Panc1 (cell line): Measurements from ENCODE around the gene PROK2. TPM values are rescaled to one million over a fixed set of nuclear protein-coding genes. Genes with fewer than 3 reads are reported as not detected.

Experiments used
- ATAC-seq: fragments of 200-7000 bp; cut with Tn5 transposase; 2 replicates; pipeline ENCODE4 v1.9.1; 2020; ENCODE audit warnings: mild to moderate bottlenecking, moderate library complexity
- BruUV-seq: library from RNA; stranded (reverse); fragments of 400-500 nt; replicated peaks from 2 replicates; lab custom pipeline; 2021; lab: Mats Ljungman, UMichigan
- CTCF ChIA-PET: fragments of 300-600 bp; sonication (Branson Sonifier 250); formaldehyde crosslinking; loops from one replicate; lab custom pipeline; 2022; ENCODE audit warnings: antibody characterized with exemption; lab: Charles Lee
- POLR2A ChIA-PET: fragments of 300-600 bp; sonication (Branson Sonifier 250); formaldehyde crosslinking; loops from one replicate; lab custom pipeline; 2022; ENCODE audit warnings: antibody characterized with exemption; lab: Charles Lee
- DNase-seq: peaks from one replicate; pipeline ENCODE4 v3.0.0-alpha.2; 2010; ENCODE audit warnings: low read depth, low spot score
- H3K27ac ChIP-seq: 2 replicates; pipeline ENCODE4 v1.5.1; 2011; ENCODE audit warnings: mild to moderate bottlenecking, low read length, inconsistent platforms
- H3K27me3 ChIP-seq: fragments of 200-500 bp; sonication (Bioruptor generic); 2 replicates; pipeline ENCODE4 v1.6.0; 2014; ENCODE audit warnings: low read length, inconsistent platforms; ENCODE audit not compliant: control insufficient read depth, insufficient read depth
- H3K36me3 ChIP-seq: fragments of 200-500 bp; sonication (Bioruptor generic); 2 replicates; pipeline ENCODE4 v1.5.1; 2014; ENCODE audit warnings: inconsistent platforms, mild to moderate bottlenecking, low read length, moderate library complexity; ENCODE audit not compliant: control insufficient read depth, insufficient read depth
- H3K4me1 ChIP-seq: 2 replicates; pipeline ENCODE4 v1.5.1; 2011; ENCODE audit warnings: inconsistent platforms, mild to moderate bottlenecking, low read length, moderate library complexity; ENCODE audit not compliant: control insufficient read depth, insufficient read depth
- H3K4me3 ChIP-seq, 2 experiments: 2 replicates each; pipeline ENCODE4 v1.5.1; 2011 to 2012; ENCODE audit warnings: low read depth in 2 of 2, low read length in 2 of 2, mild to moderate bottlenecking in 2 of 2, inconsistent platforms in 1 of 2, moderate library complexity in 1 of 2
- H3K9me3 ChIP-seq: fragments of 200-500 bp; sonication (Bioruptor generic); 2 replicates; pipeline ENCODE4 v1.5.1; 2014; ENCODE audit warnings: low read depth, mild to moderate bottlenecking, inconsistent platforms, low read length, moderate library complexity; ENCODE audit not compliant: control insufficient read depth, insufficient read depth
- POLR2AphosphoS5 ChIP-seq: IDR thresholded peaks from 2 replicates; pipeline ENCODE4 v1.6.1; 2012; ENCODE audit warnings: mild to moderate bottlenecking, low read depth, low read length, moderate library complexity
- SIN3A ChIP-seq: IDR thresholded peaks from 2 replicates; pipeline ENCODE4 v1.6.1; 2012; ENCODE audit warnings: low read depth, mild to moderate bottlenecking, low read length, moderate library complexity, borderline replicate concordance; ENCODE audit not compliant: insufficient read depth
- TCF7L2 ChIP-seq: IDR thresholded peaks from 2 replicates; pipeline ENCODE4 v1.6.1; 2011; ENCODE audit warnings: mild to moderate bottlenecking, low read depth, low read length, inconsistent platforms
- in situ Hi-C: cut with HindIII; loops from 2 replicates; pipeline ENCODE4 v1.10.0; 2016; ENCODE audit warnings: low sequenced_read_pairs, low pct_unique_long_range_greater_than_20kb
- intact Hi-C: fragments of 100-400 bp; cut with micrococcal nuclease; formaldehyde crosslinking; loops from one replicate; pipeline ENCODE4 v1.10.0; 2022; ENCODE audit not compliant: unreplicated experiment
- total RNA-seq: library from RNA; stranded (reverse); gene quantifications from one replicate; pipeline ENCODE4 v1.2.1, GENCODE V29; 2021; ENCODE audit not compliant: unreplicated experiment
- TF ChIP-seq, protein P1 (sequence below), 2 experiments: IDR thresholded peaks; 2 replicates each; pipeline ENCODE4 v1.6.1; 2011 to 2012; ENCODE audit warnings: low read depth in 2 of 2, control low read depth in 1 of 2, low read length in 1 of 2, mild to moderate bottlenecking in 1 of 2, moderate library complexity in 1 of 2; ENCODE audit not compliant: insufficient read depth in 1 of 2
- TF ChIP-seq, protein P2 (sequence below): fragments of 450-650 bp; IDR thresholded peaks from 2 replicates; pipeline ENCODE4 v1.5.1; 2017; ENCODE audit warnings: mild to moderate bottlenecking

PROK2 gene
- total RNA-seq, 1 experiment from 2014 or later = not detected

DNA sequence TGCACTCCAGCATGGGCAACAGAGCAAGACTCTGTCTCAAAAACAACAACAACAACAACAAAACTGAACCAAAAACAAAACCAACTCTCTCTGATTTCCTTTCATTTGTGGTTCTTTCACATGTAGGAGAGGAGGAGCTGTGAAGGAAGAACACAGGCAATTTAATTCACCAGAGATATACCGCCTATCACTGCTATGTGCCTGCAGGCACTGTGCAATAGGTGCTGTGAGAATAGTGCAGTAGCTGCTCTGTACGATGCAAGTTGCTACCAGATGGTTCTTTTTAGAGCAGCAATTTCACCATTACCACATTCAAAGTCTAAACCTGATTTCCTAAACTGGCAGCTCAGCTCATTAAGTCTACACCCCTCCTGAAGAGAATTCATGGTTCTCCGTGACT, 11.3 kb upstream of the PROK2 start:
- Histone ChIP-seq H3K4me3 (no peak overlapping the region), H3K4me1 (no peaks in the 10 kb centered on the region), H3K36me3 (no peaks in the 10 kb centered on the region), H3K27ac (no peak overlapping the region), H3K27me3 (no peaks in the 10 kb centered on the region; the same call in 1 of the 2 replicates), H3K9me3 (no peaks in the 10 kb centered on the region)
- BruUV-seq = no TSS peak
- TF ChIP-seq, protein P1, sequence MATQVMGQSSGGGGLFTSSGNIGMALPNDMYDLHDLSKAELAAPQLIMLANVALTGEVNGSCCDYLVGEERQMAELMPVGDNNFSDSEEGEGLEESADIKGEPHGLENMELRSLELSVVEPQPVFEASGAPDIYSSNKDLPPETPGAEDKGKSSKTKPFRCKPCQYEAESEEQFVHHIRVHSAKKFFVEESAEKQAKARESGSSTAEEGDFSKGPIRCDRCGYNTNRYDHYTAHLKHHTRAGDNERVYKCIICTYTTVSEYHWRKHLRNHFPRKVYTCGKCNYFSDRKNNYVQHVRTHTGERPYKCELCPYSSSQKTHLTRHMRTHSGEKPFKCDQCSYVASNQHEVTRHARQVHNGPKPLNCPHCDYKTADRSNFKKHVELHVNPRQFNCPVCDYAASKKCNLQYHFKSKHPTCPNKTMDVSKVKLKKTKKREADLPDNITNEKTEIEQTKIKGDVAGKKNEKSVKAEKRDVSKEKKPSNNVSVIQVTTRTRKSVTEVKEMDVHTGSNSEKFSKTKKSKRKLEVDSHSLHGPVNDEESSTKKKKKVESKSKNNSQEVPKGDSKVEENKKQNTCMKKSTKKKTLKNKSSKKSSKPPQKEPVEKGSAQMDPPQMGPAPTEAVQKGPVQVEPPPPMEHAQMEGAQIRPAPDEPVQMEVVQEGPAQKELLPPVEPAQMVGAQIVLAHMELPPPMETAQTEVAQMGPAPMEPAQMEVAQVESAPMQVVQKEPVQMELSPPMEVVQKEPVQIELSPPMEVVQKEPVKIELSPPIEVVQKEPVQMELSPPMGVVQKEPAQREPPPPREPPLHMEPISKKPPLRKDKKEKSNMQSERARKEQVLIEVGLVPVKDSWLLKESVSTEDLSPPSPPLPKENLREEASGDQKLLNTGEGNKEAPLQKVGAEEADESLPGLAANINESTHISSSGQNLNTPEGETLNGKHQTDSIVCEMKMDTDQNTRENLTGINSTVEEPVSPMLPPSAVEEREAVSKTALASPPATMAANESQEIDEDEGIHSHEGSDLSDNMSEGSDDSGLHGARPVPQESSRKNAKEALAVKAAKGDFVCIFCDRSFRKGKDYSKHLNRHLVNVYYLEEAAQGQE (IDR thresholded peaks at IDR 0.05; ENCODE audit: insufficient read depth in 1 of 2, low read depth in 2 of 2, low read length in 1 of 2) = no peak
- TF ChIP-seq SIN3A (no peak), TCF7L2 (no peak), POLR2AphosphoS5 (no peak)
- TF ChIP-seq, protein P2, sequence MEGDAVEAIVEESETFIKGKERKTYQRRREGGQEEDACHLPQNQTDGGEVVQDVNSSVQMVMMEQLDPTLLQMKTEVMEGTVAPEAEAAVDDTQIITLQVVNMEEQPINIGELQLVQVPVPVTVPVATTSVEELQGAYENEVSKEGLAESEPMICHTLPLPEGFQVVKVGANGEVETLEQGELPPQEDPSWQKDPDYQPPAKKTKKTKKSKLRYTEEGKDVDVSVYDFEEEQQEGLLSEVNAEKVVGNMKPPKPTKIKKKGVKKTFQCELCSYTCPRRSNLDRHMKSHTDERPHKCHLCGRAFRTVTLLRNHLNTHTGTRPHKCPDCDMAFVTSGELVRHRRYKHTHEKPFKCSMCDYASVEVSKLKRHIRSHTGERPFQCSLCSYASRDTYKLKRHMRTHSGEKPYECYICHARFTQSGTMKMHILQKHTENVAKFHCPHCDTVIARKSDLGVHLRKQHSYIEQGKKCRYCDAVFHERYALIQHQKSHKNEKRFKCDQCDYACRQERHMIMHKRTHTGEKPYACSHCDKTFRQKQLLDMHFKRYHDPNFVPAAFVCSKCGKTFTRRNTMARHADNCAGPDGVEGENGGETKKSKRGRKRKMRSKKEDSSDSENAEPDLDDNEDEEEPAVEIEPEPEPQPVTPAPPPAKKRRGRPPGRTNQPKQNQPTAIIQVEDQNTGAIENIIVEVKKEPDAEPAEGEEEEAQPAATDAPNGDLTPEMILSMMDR = no peak
- DNase-seq (no peak), ATAC-seq (no peak)
- in situ Hi-C loops (no loop called here), intact Hi-C loops (no loop called here)
- ChIA-PET CTCF (no interaction called here), POLR2A (no interaction called here)

DNA sequence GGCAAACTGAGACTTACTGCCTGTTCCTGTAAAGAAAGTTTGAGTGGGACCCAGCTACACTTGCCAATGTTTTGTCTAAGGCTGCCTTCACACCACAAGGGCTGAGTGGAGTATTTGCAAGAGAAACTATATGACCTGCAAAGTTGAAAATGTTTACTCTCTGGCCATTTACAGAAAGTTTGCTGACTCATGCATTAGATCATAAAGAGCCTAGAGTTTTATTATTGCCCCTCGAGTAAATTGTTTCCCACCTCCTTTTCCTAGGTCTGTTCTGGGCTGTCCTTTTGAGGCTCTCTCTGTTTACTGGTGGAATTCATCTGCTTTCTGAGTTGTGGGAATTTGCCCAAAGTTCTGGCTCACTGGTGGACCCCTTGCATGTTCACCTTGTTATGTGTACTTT, 6.7 kb upstream of the PROK2 start:
- H3K9me3 ChIP-seq = no peaks in the 10 kb centered on the region
- peaks cover 4% of the 10 kb centered on the region for H3K27me3 ChIP-seq
- no peak for DNase-seq
- H3K4me3 ChIP-seq = no peak overlapping the region
- intact Hi-C loops (no loop called here), in situ Hi-C loops (no loop called here)
- ATAC-seq = no peak
- no peak overlapping the region for H3K27ac ChIP-seq
- TF ChIP-seq, protein P2 = no peak
- TF ChIP-seq, protein P1 (IDR thresholded peaks at IDR 0.05; ENCODE audit: insufficient read depth in 1 of 2, low read depth in 2 of 2, low read length in 1 of 2) = no peak
- TF ChIP-seq TCF7L2 (no peak), POLR2AphosphoS5 (no peak), SIN3A (no peak)
- POLR2A ChIA-PET = no interaction called here
- CTCF ChIA-PET = no interaction called here
- no peaks in the 10 kb centered on the region for H3K36me3 ChIP-seq
- no peaks in the 10 kb centered on the region for H3K4me1 ChIP-seq
- no TSS peak for BruUV-seq
